Breast epithelium (tissue), 3 donors: Measurements from ENCODE around the gene VGLL2.

Experiments used
- CTCF ChIP-seq, 3 donors: fragments of 450-650 bp; IDR thresholded peaks; one replicate each; pipeline ENCODE4 v1.5.1; 2016 to 2017; ENCODE audit warnings: antibody characterized with exemption in 3 of 3, mild to moderate bottlenecking in 3 of 3, moderate library complexity in 3 of 3
- POLR2A ChIP-seq: fragments of 450-650 bp; IDR thresholded peaks from one replicate; pipeline ENCODE4 v1.6.1; 2016; ENCODE audit warnings: antibody characterized with exemption, mild to moderate bottlenecking, moderate library complexity
- POLR2AphosphoS5 ChIP-seq, 3 donors: sonication (generic); formaldehyde crosslinking; IDR thresholded peaks; one replicate each; pipeline ENCODE4 v1.6.1; 2017; ENCODE audit warnings: antibody characterized with exemption in 3 of 3

- TF ChIP-seq CTCF (IDR thresholded peaks at IDR 0.05) (no peak), POLR2A (no peak), POLR2AphosphoS5 (IDR thresholded peaks at IDR 0.05) (no peak)
These were observed 41.0 kb downstream of the VGLL2 start for GRCh38 chr6:117306227-117306790.
